ENCODE results near the gene DYNLT4. TPM values are rescaled to one million over a fixed set of nuclear protein-coding genes. Genes with fewer than 3 reads are reported as not detected.
"Not testable (repeated sequence)": the region's sequence is repeated elsewhere in the genome, so short reads cannot be mapped to it uniquely, and the experiment has no call there.

DYNLT4 gene, protein sequence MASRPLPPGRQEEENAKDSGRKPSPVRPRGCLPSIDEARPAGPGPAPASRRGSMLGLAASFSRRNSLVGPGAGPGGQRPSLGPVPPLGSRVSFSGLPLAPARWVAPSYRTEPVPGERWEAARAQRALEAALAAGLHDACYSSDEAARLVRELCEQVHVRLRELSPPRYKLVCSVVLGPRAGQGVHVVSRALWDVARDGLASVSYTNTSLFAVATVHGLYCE
- polyA plus RNA-seq, result under 1 TPM in 2 of 3 donors, not detected in 1; 0.25 to 0.74 TPM

GRCh38 chr1:44806704-44807363 lies at the start of gene DYNLT4:
Gene DYNLT4 (minus strand): TSS chr1:44807351. CDS start chr1:44806668, 683 bp downstream.
- H3K27ac ChIP-seq (ENCODE audit: low read depth, low read length), result peak within 1 kb of the TSS; percentile 97
- 30 to 59% (median 37%) methylated on average over 7 of the region's 7 CpGs for whole genome bisulfite sequencing, 3 donors

DNA sequence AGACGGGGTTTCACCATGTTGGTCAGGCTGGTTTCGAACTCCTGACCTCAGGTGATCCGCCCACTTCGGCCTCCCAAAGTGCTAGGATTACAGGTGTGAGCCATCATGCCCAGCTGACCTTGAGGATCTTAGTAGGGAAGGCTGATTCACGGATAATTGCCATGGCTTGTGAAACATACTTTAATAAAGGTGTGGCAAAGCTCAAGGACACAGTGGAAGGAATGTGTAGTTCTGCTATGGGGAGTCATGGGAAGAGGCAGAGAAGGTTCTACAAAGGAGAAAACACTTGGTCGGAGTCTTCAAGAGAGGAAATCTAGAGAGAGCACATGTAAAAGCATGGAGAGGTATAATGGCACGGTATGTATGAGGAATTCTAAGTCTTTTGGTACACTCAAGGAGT lies 48.6 kb upstream of the DYNLT4 start:
- 77 to 98% (median 84%) methylated on average over 7 of the region's 7 CpGs for WGBS, 3 donors
- no peak overlapping the region for H3K27ac ChIP-seq (ENCODE audit: low read depth, low read length)

DNA sequence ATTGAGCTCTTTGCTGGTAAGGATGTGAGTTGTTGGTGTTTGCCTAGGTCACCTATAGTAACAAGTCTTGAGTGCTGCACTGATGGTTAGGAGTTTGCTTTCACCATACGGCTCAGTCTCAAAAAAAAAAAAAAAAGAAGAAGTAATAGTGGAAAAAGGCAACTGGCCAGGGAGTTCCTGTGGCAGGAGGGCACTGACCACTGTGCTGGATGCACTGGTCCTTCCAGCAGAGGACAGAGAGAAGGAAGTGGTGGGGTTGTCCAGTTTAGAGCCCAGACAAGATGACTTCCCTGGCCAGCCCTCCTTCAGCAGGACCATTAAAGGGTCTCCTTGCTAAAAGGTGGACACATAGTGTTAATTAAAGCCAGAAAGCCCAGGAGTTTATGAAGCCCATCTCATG lies 47.8 kb upstream of the DYNLT4 start:
- no peak overlapping the region for H3K27ac ChIP-seq (ENCODE audit: low read depth, low read length)
- WGBS, 3 donors, result 58 to 100% (median 84%) methylated on average over 1 of the region's 1 CpG

DNA sequence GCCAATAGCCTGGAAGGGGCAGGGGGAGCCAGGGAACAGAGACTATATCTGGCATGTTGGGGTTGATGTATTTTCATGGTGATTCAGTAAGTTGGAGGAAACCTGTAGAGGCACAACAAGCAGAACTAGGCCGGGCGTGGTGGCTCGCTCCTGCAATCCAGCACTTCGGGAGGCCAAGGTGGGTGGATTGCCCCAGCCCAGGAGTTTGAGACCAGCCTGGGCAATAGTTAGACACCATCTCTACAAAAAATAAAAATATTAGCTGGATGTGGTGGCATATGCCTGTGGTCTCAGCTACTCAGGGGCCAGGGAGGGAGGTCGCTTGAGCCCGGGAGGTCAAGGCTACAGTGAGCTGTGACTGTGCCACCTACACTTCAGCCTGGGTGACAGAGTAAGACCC lies 46.0 kb upstream of the DYNLT4 start:
- 96 to 99% (median 99%) methylated on average over 6 of the region's 6 CpGs for WGBS, 3 donors
- H3K27ac ChIP-seq (ENCODE audit: low read depth, low read length), result no peak overlapping the region

DNA sequence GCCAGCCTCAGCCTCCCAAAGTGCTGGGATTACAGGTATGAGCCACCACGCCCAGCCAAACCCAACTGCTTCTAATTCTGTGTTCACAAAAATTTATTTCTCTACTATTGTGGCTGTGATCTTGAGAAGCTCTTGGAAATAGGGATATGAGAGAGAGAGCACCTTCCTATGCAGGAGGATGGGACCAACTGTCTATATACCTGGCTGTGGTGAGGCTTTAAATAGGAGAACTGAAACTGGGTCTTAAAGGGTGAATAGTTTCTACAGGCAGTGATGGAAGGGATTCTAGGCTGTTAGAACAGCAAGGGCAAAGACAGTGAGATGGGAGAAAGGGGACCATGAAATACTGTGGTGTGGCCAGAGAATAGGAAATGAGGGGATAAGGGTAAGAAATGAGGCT lies 44.2 kb upstream of the DYNLT4 start:
- H3K27ac ChIP-seq (ENCODE audit: low read depth, low read length), result no peak overlapping the region
- 94 to 100% (median 100%) methylated on average over 1 of the region's 1 CpG for WGBS, 3 donors

DNA sequence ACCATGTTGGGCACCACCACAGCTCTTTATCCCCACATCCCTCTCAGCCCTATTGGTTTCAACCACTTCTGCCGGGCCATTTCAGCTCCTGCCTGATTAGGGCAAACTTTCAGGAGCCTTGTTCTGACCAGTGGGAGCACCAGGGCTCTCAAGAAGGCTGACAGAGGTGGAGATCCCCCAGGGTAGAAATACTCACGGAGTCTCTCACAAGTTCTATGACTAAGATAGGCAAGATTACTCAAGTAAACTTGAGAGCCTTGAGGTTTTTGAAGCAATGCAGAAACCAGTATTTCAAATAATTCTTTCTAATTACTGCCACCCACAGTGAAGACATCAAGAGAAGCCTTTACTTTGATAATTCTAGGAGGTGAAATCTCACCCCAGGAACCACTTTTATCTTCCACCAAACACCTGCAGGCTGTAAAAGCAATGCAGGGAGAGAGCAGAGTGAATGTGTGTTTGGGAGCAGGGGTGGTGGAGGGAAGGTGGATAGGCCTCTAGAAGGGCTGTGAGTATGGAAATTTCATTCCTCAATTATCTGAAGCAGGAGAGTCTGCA lies 42.5 kb upstream of the DYNLT4 start:
- 86 to 89% (median 87%) methylated on average over 2 of the region's 2 CpGs for WGBS, 3 donors
- H3K27ac ChIP-seq (ENCODE audit: low read depth, low read length), result no peak overlapping the region

DNA sequence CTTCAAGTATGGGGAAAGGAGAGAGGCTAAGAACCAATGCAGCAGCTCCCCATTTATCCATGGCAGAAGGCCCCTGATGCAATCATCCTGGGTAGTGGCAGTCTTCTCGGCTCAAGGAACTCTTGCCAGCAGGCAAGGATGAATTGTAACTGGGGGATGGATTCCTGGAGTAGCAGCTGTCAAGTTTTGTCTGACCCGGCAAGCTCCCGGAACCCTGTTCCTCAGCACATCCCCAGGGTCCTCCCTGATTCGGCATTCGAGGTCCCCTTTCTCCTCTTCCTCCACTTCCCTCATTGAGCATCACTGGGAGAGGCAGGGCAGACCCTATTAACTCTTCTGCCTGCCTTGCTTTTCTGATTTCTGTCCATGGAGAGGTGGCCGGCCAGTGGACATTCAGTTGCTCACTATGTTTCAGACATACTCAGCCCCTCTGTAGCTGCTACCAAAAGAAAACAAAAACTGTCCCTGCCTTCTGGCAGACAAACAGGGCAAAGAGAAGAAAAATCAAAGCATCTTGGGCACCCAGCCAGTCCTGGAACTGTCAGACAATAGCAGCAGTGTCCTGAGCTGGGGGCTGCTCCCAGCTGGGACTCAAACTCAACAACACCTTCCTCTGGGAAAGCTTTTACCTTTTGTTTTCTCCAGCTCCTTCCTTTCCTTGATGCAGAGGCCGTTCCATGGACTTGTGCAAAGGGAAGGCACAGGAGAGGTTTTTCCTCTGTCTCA lies 41.5 kb upstream of the DYNLT4 start:
- WGBS, 3 donors, result 78 to 85% (median 83%) methylated on average over 7 of the region's 7 CpGs
- H3K27ac ChIP-seq (ENCODE audit: low read depth, low read length), result no peak overlapping the region

GRCh38 chr1:44847845-44848244 lies 40.7 kb upstream of the DYNLT4 start:
- no peak overlapping the region for H3K27ac ChIP-seq (ENCODE audit: low read depth, low read length)
- WGBS, 3 donors, result 75 to 89% (median 85%) methylated on average over 1 of the region's 1 CpG

- 88 to 92% (median 90%) methylated on average over 1 of the region's 1 CpG for WGBS, 3 donors
- no peak overlapping the region for H3K27ac ChIP-seq (ENCODE audit: low read depth, low read length)
Observed at GRCh38 chr1:44846985-44847384, 39.8 kb upstream of the DYNLT4 start.

DNA sequence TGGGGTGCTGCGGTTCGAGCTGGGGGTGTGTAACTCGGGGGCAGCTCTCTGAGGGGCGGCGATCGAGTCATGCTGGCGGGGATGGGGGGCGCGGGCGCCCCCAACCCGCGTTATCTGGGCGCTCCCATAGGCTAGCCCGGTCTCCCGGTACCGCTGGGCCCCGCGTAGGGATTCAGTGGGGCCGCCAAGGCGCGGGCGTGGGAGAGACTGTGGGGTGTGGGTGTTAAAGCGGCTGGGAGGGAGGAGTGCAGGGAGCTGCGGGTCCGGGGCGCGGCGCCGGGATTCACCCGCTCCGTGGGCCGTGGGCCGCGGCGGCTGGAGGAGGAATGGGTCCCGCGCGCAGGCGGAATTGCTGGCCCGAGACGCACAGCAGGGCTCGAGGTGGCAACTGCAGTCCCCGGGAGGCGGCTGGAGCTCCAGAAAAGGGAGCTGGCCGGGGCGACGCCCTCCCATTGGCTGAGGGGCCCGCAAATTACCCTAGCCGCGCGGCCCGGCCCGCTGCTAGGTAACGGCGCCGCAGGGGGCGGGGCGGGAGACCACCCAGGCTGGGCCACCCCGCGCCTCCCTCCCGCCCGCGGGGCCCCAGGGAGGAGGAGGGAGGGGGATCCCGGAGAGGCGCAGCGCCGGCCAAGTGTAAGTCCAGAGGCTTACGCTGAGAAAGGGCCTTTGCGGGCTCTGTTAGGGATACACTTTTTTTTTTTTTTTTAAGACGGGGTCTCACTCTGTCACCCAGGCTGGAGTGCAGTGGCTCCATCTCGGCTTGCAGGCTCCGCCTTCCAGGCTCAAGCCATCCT lies 35.9 kb upstream of the DYNLT4 start, which contains the start of gene PTCH2:
Gene PTCH2 (minus strand): TSS at position 392 of the 794 bp plus-strand sequence. CDS start 321 bp downstream, at position 71.
- H3K27ac ChIP-seq (ENCODE audit: low read depth, low read length), result no peak within 1 kb of the TSS
- 2 to 5% (median 2%) methylated on average over 50 to 72 of the region's 72 CpGs for whole genome bisulfite sequencing, 3 donors

GRCh38 chr1:44842486-44842861 lies 35.3 kb upstream of the DYNLT4 start:
- H3K27ac ChIP-seq (ENCODE audit: low read depth, low read length), result no peak overlapping the region

GRCh38 chr1:44839576-44839975 lies 32.4 kb upstream of the DYNLT4 start:
- H3K27ac ChIP-seq (ENCODE audit: low read depth, low read length), result no peak overlapping the region
- 64 to 71% (median 67%) methylated on average over 4 of the region's 4 CpGs for WGBS, 3 donors

More at GRCh38 chr1:44842486-44842861, 35.3 kb upstream of the DYNLT4 start:
- WGBS, 3 donors, result 57 to 75% (median 70%) methylated on average over 16 of the region's 16 CpGs

DNA sequence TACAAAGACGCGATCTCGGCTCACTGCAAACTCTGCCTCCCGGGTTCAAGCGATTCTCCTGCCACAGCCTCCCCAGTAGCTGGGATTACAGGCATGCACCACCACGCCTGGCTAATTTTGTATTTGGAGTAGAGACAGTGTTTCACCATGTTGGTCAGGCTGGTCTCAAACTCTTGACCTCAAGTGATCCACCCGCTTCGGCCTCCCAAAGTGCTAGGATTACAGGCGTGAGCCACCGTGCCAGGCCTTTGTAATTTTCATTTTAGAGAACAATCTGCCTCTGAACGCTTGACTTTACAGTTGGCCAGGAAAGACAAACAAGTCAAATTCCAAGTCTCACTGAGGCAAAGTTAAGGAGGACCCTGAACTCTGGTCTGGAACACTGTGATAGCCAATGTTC lies 31.1 kb upstream of the DYNLT4 start:
- not testable (repeated sequence) for H3K27ac ChIP-seq (ENCODE audit: low read depth, low read length)
- WGBS, 3 donors, result 89 to 96% (median 95%) methylated on average over 11 of the region's 11 CpGs

- no peak overlapping the region for H3K27ac ChIP-seq (ENCODE audit: low read depth, low read length)
- WGBS, 3 donors, result 60 to 66% (median 63%) methylated on average over 23 of the region's 23 CpGs
Observed at GRCh38 chr1:44835738-44836675, 28.9 kb upstream of the DYNLT4 start.

DNA sequence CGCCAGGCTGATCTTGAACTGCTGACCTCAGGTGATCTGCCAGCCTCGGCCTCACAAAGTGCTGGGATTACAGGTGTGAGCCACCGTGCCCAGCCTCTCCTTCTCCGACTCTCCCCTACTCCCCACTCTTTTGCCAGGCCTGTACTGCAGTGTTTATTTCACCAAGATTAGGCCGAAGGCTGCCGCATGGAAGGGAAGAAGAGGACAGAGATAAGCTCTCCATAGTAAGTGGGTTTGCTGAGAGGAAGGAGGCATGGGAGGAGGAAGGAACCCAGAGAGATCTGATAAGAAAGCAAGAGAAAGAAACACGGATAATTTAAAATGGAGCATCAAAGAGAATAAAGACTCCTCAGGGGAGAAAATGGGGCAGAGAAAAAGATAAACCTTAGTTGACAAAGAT lies 27.2 kb upstream of the DYNLT4 start:
- 54 to 70% (median 65%) methylated on average over 7 of the region's 7 CpGs for WGBS, 3 donors

GRCh38 chr1:44832056-44832705 lies 25.0 kb upstream of the DYNLT4 start:
- no peak overlapping the region for H3K27ac ChIP-seq (ENCODE audit: low read depth, low read length)
- 66 to 78% (median 74%) methylated on average over 13 of the region's 13 CpGs for WGBS, 3 donors

More for the DNA sequence above, 27.2 kb upstream of the DYNLT4 start:
- H3K27ac ChIP-seq (ENCODE audit: low read depth, low read length), result no peak overlapping the region

- no peak overlapping the region for H3K27ac ChIP-seq (ENCODE audit: low read depth, low read length)
- WGBS, 3 donors, result 44 to 58% (median 46%) methylated on average over 9 of the region's 9 CpGs
Observed at GRCh38 chr1:44831516-44831915, 24.4 kb upstream of the DYNLT4 start.

Measured in adipose tissue (tissue), 3 donors.